HG02885 (cell line): ENCODE measurements around the gene TTC23.

Source experiments
- ATAC-seq: cut with Tn5 transposase; IDR thresholded peaks from one replicate; pipeline ENCODE4 v1.9.1; 2021; ENCODE audit warnings: mild to moderate bottlenecking; ENCODE audit not compliant: unreplicated experiment, poor library complexity

Gene TTC23

GRCh38 chr15:99143655-99144610 lies 105.4 kb downstream of the TTC23 start:
- ATAC-seq = no peak

GRCh38 chr15:99143242-99143641 lies 106.1 kb downstream of the TTC23 start:
- no peak for ATAC-seq

GRCh38 chr15:99142562-99142961 lies 106.8 kb downstream of the TTC23 start:
- ATAC-seq = no peak

- no peak for ATAC-seq
These were observed 107.4 kb downstream of the TTC23 start for GRCh38 chr15:99141943-99142342.

GRCh38 chr15:99140590-99140989 lies 108.8 kb downstream of the TTC23 start:
- no peak for ATAC-seq

GRCh38 chr15:99139276-99139675 lies 110.1 kb downstream of the TTC23 start:
- ATAC-seq = no peak

- ATAC-seq = no peak
These were observed 110.8 kb downstream of the TTC23 start for GRCh38 chr15:99138491-99138982.

GRCh38 chr15:99137877-99138276 lies 111.5 kb downstream of the TTC23 start:
- no peak for ATAC-seq

GRCh38 chr15:99137111-99137546 lies 112.3 kb downstream of the TTC23 start:
- ATAC-seq = no peak

- peak; percentile 90 for ATAC-seq
These were observed 114.2 kb downstream of the TTC23 start for GRCh38 chr15:99135194-99135593.

GRCh38 chr15:99134317-99134821 lies 115.0 kb downstream of the TTC23 start:
- no peak for ATAC-seq

GRCh38 chr15:99132634-99133287 lies 116.6 kb downstream of the TTC23 start:
- ATAC-seq = no peak

GRCh38 chr15:99132122-99132521 lies 117.3 kb downstream of the TTC23 start:
- ATAC-seq = no peak

GRCh38 chr15:99131441-99132023 lies 117.8 kb downstream of the TTC23 start:
- no peak for ATAC-seq

- ATAC-seq = no peak
These were observed 118.5 kb downstream of the TTC23 start for GRCh38 chr15:99130765-99131440.

GRCh38 chr15:99130314-99130713 lies 119.1 kb downstream of the TTC23 start:
- no peak for ATAC-seq

GRCh38 chr15:99129644-99130043 lies 119.7 kb downstream of the TTC23 start:
- peak; percentile 62 for ATAC-seq

GRCh38 chr15:99128411-99128810 lies 121.0 kb downstream of the TTC23 start:
- no peak for ATAC-seq

GRCh38 chr15:99127773-99128172 lies 121.6 kb downstream of the TTC23 start:
- ATAC-seq = no peak

GRCh38 chr15:99126930-99127329 lies 122.5 kb downstream of the TTC23 start:
- no peak for ATAC-seq
